HEK293 (cell line): ENCODE measurements around the gene RFPL1.

ENCODE experiments used
- MYNN ChIP-seq: fragments of 450-650 bp; formaldehyde crosslinking; IDR thresholded peaks from 2 replicates; pipeline ENCODE4 v1.5.1; 2016; ENCODE audit warnings: missing biosample characterization, missing genetic modification characterization, borderline replicate concordance
- SETDB1 ChIP-seq: IDR thresholded peaks from one replicate; pipeline ENCODE4 v1.6.1; 2017; ENCODE audit warnings: mild to moderate bottlenecking, low read length, moderate library complexity, mixed read lengths; ENCODE audit not compliant: insufficient read length
- YY1 ChIP-seq: fragments of 450-650 bp; formaldehyde crosslinking; IDR thresholded peaks from 2 replicates; pipeline ENCODE4 v1.5.1; 2018; ENCODE audit warnings: missing biosample characterization, missing genetic modification characterization
- ZBTB20 ChIP-seq: fragments of 450-650 bp; formaldehyde crosslinking; IDR thresholded peaks from 2 replicates; pipeline ENCODE4 v1.5.1; 2016; ENCODE audit warnings: missing biosample characterization, missing genetic modification characterization
- ZNF24 ChIP-seq: fragments of 450-650 bp; formaldehyde crosslinking; IDR thresholded peaks from 2 replicates; pipeline ENCODE4 v1.5.1; 2016; ENCODE audit warnings: missing biosample characterization, missing genetic modification characterization
- ZNF544 ChIP-seq: fragments of 450-650 bp; formaldehyde crosslinking; IDR thresholded peaks from 2 replicates; pipeline ENCODE4 v1.5.0; 2017; ENCODE audit warnings: missing biosample characterization, missing genetic modification characterization
- ZNF624 ChIP-seq: fragments of 450-650 bp; formaldehyde crosslinking; IDR thresholded peaks from 2 replicates; pipeline ENCODE4 v1.5.1; 2017; ENCODE audit warnings: missing biosample characterization, missing genetic modification characterization
- TF ChIP-seq, protein P1 (sequence below): fragments of 450-650 bp; formaldehyde crosslinking; IDR thresholded peaks from 2 replicates; pipeline ENCODE4 v1.5.1; 2016; ENCODE audit warnings: missing biosample characterization, missing genetic modification characterization, borderline replicate concordance
- TF ChIP-seq, protein P2 (sequence below): fragments of 450-650 bp; formaldehyde crosslinking; IDR thresholded peaks from 2 replicates; pipeline ENCODE4 v1.5.1; 2016; ENCODE audit warnings: missing biosample characterization, missing genetic modification characterization
- TF ChIP-seq, protein P3 (sequence below): fragments of 450-650 bp; IDR thresholded peaks from 2 replicates; pipeline ENCODE4 v1.5.1; 2018; ENCODE audit warnings: missing biosample characterization, mild to moderate bottlenecking, missing genetic modification characterization

DNA sequence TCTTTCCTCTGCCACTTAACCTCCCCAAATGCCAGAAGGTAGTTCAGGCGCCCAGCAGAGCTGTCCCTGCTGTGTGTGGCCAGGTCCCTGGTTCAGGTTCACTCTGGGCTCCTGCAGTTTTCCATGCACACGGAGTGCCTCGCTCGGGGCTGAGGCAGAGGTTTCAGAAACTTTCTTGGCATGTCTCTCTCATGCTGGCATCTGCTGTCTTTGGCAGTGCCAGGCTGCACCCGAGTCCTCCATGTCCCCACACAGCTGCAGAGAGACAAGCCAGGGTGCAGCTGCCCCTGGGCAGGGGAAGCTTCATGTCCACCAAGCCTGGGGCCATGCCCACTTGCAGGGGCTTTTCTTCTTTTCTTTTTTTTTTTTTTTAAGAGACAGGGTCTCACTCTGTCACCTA, 34.6 kb downstream of the RFPL1 start:
- no peak for TF ChIP-seq ZNF544 (tag by site-specific recombination)
- TF ChIP-seq, protein P1, sequence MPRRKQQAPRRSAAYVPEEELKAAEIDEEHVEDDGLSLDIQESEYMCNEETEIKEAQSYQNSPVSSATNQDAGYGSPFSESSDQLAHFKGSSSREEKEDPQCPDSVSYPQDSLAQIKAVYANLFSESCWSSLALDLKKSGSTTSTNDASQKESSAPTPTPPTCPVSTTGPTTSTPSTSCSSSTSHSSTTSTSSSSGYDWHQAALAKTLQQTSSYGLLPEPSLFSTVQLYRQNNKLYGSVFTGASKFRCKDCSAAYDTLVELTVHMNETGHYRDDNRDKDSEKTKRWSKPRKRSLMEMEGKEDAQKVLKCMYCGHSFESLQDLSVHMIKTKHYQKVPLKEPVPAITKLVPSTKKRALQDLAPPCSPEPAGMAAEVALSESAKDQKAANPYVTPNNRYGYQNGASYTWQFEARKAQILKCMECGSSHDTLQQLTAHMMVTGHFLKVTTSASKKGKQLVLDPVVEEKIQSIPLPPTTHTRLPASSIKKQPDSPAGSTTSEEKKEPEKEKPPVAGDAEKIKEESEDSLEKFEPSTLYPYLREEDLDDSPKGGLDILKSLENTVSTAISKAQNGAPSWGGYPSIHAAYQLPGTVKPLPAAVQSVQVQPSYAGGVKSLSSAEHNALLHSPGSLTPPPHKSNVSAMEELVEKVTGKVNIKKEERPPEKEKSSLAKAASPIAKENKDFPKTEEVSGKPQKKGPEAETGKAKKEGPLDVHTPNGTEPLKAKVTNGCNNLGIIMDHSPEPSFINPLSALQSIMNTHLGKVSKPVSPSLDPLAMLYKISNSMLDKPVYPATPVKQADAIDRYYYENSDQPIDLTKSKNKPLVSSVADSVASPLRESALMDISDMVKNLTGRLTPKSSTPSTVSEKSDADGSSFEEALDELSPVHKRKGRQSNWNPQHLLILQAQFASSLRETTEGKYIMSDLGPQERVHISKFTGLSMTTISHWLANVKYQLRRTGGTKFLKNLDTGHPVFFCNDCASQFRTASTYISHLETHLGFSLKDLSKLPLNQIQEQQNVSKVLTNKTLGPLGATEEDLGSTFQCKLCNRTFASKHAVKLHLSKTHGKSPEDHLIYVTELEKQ: no peak
- TF ChIP-seq ZNF624 (tag by site-specific recombination): no peak
- TF ChIP-seq SETDB1: no peak
- TF ChIP-seq MYNN (tag by site-specific recombination): no peak
- no peak for TF ChIP-seq ZBTB20
- no peak for TF ChIP-seq YY1 (tag by site-specific recombination)
- TF ChIP-seq, protein P2, sequence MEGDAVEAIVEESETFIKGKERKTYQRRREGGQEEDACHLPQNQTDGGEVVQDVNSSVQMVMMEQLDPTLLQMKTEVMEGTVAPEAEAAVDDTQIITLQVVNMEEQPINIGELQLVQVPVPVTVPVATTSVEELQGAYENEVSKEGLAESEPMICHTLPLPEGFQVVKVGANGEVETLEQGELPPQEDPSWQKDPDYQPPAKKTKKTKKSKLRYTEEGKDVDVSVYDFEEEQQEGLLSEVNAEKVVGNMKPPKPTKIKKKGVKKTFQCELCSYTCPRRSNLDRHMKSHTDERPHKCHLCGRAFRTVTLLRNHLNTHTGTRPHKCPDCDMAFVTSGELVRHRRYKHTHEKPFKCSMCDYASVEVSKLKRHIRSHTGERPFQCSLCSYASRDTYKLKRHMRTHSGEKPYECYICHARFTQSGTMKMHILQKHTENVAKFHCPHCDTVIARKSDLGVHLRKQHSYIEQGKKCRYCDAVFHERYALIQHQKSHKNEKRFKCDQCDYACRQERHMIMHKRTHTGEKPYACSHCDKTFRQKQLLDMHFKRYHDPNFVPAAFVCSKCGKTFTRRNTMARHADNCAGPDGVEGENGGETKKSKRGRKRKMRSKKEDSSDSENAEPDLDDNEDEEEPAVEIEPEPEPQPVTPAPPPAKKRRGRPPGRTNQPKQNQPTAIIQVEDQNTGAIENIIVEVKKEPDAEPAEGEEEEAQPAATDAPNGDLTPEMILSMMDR (tag by site-specific recombination): no peak
- no peak for TF ChIP-seq ZNF24 (tag by site-specific recombination)
- TF ChIP-seq, protein P3, sequence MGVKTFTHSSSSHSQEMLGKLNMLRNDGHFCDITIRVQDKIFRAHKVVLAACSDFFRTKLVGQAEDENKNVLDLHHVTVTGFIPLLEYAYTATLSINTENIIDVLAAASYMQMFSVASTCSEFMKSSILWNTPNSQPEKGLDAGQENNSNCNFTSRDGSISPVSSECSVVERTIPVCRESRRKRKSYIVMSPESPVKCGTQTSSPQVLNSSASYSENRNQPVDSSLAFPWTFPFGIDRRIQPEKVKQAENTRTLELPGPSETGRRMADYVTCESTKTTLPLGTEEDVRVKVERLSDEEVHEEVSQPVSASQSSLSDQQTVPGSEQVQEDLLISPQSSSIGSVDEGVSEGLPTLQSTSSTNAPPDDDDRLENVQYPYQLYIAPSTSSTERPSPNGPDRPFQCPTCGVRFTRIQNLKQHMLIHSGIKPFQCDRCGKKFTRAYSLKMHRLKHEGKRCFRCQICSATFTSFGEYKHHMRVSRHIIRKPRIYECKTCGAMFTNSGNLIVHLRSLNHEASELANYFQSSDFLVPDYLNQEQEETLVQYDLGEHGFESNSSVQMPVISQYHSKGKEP: no peak
